GM18502 (cell line): ENCODE measurements around the gene SLC38A6.

ENCODE experiments used
- ATAC-seq: cut with Tn5 transposase; IDR thresholded peaks from one replicate; pipeline ENCODE4 v1.9.1; 2021; ENCODE audit warnings: mild to moderate bottlenecking; ENCODE audit not compliant: unreplicated experiment, poor library complexity

The SLC38A6 gene

GRCh38 chr14:60980811-60981632 lies at the start of gene SLC38A6, which contains the start of gene TRMT5:
SLC38A6 (plus strand) TSS chr14:60981245; CDS start chr14:60981278, 33 bp downstream.
TRMT5 (minus strand) TSS chr14:60981079; CDS start chr14:60980973, 106 bp downstream.
- peak; percentile 89 for ATAC-seq

GRCh38 chr14:60933920-60934655 lies 47.0 kb upstream of the SLC38A6 start:
- no peak for ATAC-seq

- no peak for ATAC-seq
These were observed 45.7 kb upstream of the SLC38A6 start for GRCh38 chr14:60935319-60935718.

- no peak for ATAC-seq
These were observed 37.4 kb upstream of the SLC38A6 start for GRCh38 chr14:60943637-60944032.

- ATAC-seq: no peak
These were observed 36.8 kb upstream of the SLC38A6 start for GRCh38 chr14:60944204-60944603.

- ATAC-seq: no peak
These were observed 35.1 kb upstream of the SLC38A6 start for GRCh38 chr14:60945984-60946383.

GRCh38 chr14:60946773-60947172 lies 34.3 kb upstream of the SLC38A6 start:
- no peak for ATAC-seq

- ATAC-seq: no peak
These were observed 29.1 kb upstream of the SLC38A6 start for GRCh38 chr14:60951776-60952435.

- no peak for ATAC-seq
These were observed 24.8 kb upstream of the SLC38A6 start for GRCh38 chr14:60956202-60956601.

- ATAC-seq: no peak
These were observed 24.4 kb upstream of the SLC38A6 start for GRCh38 chr14:60956632-60957031.

- no peak for ATAC-seq
These were observed 22.9 kb upstream of the SLC38A6 start for GRCh38 chr14:60958146-60958545.

- ATAC-seq: no peak
These were observed 17.3 kb upstream of the SLC38A6 start for GRCh38 chr14:60963761-60964160.

- no peak for ATAC-seq
These were observed 16.1 kb upstream of the SLC38A6 start for GRCh38 chr14:60964904-60965303.

GRCh38 chr14:60965402-60965801 lies 15.6 kb upstream of the SLC38A6 start:
- no peak for ATAC-seq

- ATAC-seq: no peak
These were observed 12.9 kb upstream of the SLC38A6 start for GRCh38 chr14:60968099-60968498.

- no peak for ATAC-seq
These were observed 12.4 kb upstream of the SLC38A6 start for GRCh38 chr14:60968671-60969070.

- ATAC-seq: no peak
These were observed 10.9 kb upstream of the SLC38A6 start for GRCh38 chr14:60970146-60970545.

GRCh38 chr14:60971271-60971670 lies 9.8 kb upstream of the SLC38A6 start:
- no peak for ATAC-seq

- ATAC-seq: no peak
These were observed 8.8 kb upstream of the SLC38A6 start for GRCh38 chr14:60972295-60972694.

- no peak for ATAC-seq
These were observed 8.0 kb upstream of the SLC38A6 start for GRCh38 chr14:60973070-60973469.

GRCh38 chr14:60974090-60974651 lies 6.9 kb upstream of the SLC38A6 start:
- no peak for ATAC-seq
